Kidney (tissue), 14 donors: ENCODE data around the gene ESCO1. TPM values are rescaled to one million over a fixed set of nuclear protein-coding genes. Genes with fewer than 3 reads are reported as not detected.

Source experiments
- DNase-seq, 5 donors: peaks; one replicate each; pipeline ENCODE4 v3.0.0-alpha.2; 2013 to 2020
- FAIRE-seq: peaks from 2 replicates; lab custom pipeline; 2012; peaks lifted over from hg19 to GRCh38; lab: Jason Lieb, UNC
- H3K27ac ChIP-seq, 2 donors: one replicate each; pipeline ENCODE4 v1.7.0; 2013; ENCODE audit warnings: low read depth in 2 of 2, low read length in 2 of 2, inconsistent platforms in 1 of 2
- H3K27me3 ChIP-seq: one replicate; pipeline ENCODE4 v1.7.1; 2013; ENCODE audit warnings: low read length, inconsistent platforms; ENCODE audit not compliant: control insufficient read depth, insufficient read depth
- H3K36me3 ChIP-seq, 3 donors: one replicate each; pipeline versions ENCODE4 v1.7.0 to v1.7.1; 2013; ENCODE audit warnings: low read length in 3 of 3, control low read depth in 1 of 3, inconsistent platforms in 1 of 3; ENCODE audit not compliant: insufficient read depth in 3 of 3, control insufficient read depth in 2 of 3
- H3K4me1 ChIP-seq, 3 donors: one replicate each; pipeline versions ENCODE4 v1.7.0 to v1.7.1; 2013; ENCODE audit warnings: low read length in 3 of 3, inconsistent platforms in 1 of 3, low read depth in 1 of 3; ENCODE audit not compliant: control insufficient read depth in 2 of 3, insufficient read depth in 2 of 3
- H3K4me3 ChIP-seq, 3 donors: one replicate each; pipeline versions ENCODE4 v1.7.0 to v1.8.1; 2013; ENCODE audit warnings: low read length in 3 of 3, control low read depth in 1 of 3, inconsistent platforms in 1 of 3
- H3K9ac ChIP-seq, 3 donors: one replicate each; pipeline versions ENCODE4 v1.7.0 to v1.7.1; 2013; ENCODE audit warnings: low read length in 3 of 3, control low read depth in 1 of 3, inconsistent platforms in 1 of 3
- H3K9me3 ChIP-seq, 3 donors: one replicate each; pipeline versions ENCODE4 v1.7.0 to v1.7.1; 2013; ENCODE audit warnings: low read length in 3 of 3, control low read depth in 1 of 3, inconsistent platforms in 1 of 3; ENCODE audit not compliant: control insufficient read depth in 2 of 3, insufficient read depth in 1 of 3
- CTCF ChIP-seq: IDR thresholded peaks from 3 replicates; pipeline ENCODE4 v1.5.1; 2012; ENCODE audit warnings: mild to moderate bottlenecking, moderate library complexity, borderline replicate concordance; ENCODE audit not compliant: insufficient read depth; ENCODE audit errors: extremely low read depth
- intact Hi-C: fragments of 100-400 bp; cut with DNase I; formaldehyde crosslinking; loops from one replicate; pipeline ENCODE4 v1.11.1; 2022
- polyA plus RNA-seq: library from polyadenylated mRNA; stranded (reverse); fragments of 350-450 nt; fragmentation: Illumina TruSeq; extraction: RNeasy Lipid Tissue Mini Kit (QIAGEN cat#74804); gene quantifications from one replicate; pipeline ENCODE4 v1.2.3, GENCODE V29; 2014; ENCODE audit warnings: low read depth, low replicate concordance; ENCODE audit not compliant: insufficient read depth
- total RNA-seq: library from RNA; stranded (reverse); fragmentation: NEBNext Ultra II Directional; extraction: Animal tissue kit (Norgen Biotek cat#: 25700); gene quantifications from one replicate; pipeline ENCODE4 v1.2.1, GENCODE V29; 2021
- donor health status: control.
- donor health status: control.
- donor health status: control.
- donor health status: control.
- donor health status: control.
- donor health status: DM: yes; HTN: yes; CAD: no.
- donor health status: Normal renal cell carcinoma (clear cell type).

The ESCO1 gene
- total and polyA plus RNA-seq, 2 donors from 2014 or later = 8.7 to 17.8 TPM

GRCh38 chr18:21496277-21496835, 104.1 kb downstream of the ESCO1 start:
- DNase-seq (peak in 1 of 5 donors; percentile 14), FAIRE-seq (no peak)
- Histone ChIP-seq H3K9me3 (no peaks in the 10 kb centered on the region), H3K4me3 (no peak overlapping the region), H3K27me3 (no peaks in the 10 kb centered on the region), H3K36me3 (no peaks in the 10 kb centered on the region), H3K27ac (no peak overlapping the region), H3K4me1 (no peaks in the 10 kb centered on the region), H3K9ac (no peak overlapping the region)
- intact Hi-C loops = no loop called here
- TF ChIP-seq CTCF = no peak

- Histone ChIP-seq H3K27ac (no peak overlapping the region), H3K4me3 (no peak overlapping the region), H3K36me3 (no peaks in the 10 kb centered on the region), H3K4me1 (no peaks in the 10 kb centered on the region), H3K9ac (no peak overlapping the region), H3K9me3 (no peaks in the 10 kb centered on the region), H3K27me3 (no peaks in the 10 kb centered on the region)
- intact Hi-C loops = no loop called here
- DNase-seq (peak in 3 of 5 donors; percentile 32 to 55 (median 44)), FAIRE-seq (no peak)
- TF ChIP-seq CTCF = no peak
Measured at GRCh38 chr18:21490748-21491147, 109.8 kb downstream of the ESCO1 start.

GRCh38 chr18:21489919-21490495, 110.5 kb downstream of the ESCO1 start:
- no peaks in the 10 kb centered on the region for H3K36me3 ChIP-seq

More at GRCh38 chr18:21489919-21490495, 110.5 kb downstream of the ESCO1 start:
- Histone ChIP-seq H3K27ac (no peak overlapping the region), H3K9me3 (no peaks in the 10 kb centered on the region), H3K27me3 (no peaks in the 10 kb centered on the region), H3K9ac (no peak overlapping the region), H3K4me3 (no peak overlapping the region), H3K4me1 (no peaks in the 10 kb centered on the region)
- DNase-seq (no peak), FAIRE-seq (no peak)
- no peak for TF ChIP-seq CTCF
- intact Hi-C loops = no loop called here
